HG02763 (cell line): ENCODE results near the gene OR2V2.
"Not testable (repeated sequence)": the region's sequence is repeated elsewhere in the genome, so short reads cannot be mapped to it uniquely, and the experiment has no call there.

Experiments
- ATAC-seq: cut with Tn5 transposase; IDR thresholded peaks from one replicate; pipeline ENCODE4 v1.9.1; 2021; ENCODE audit warnings: mild to moderate bottlenecking, moderate library complexity; ENCODE audit not compliant: unreplicated experiment

OR2V2 gene

GRCh38 chr5:181168595-181169118, 21.3 kb downstream of the OR2V2 start:
- no peak for ATAC-seq

- ATAC-seq, result peak; percentile 32
These were observed 22.3 kb downstream of the OR2V2 start for GRCh38 chr5:181169459-181170236.

GRCh38 chr5:181170237-181170825, 22.9 kb downstream of the OR2V2 start:
- ATAC-seq, result no peak

GRCh38 chr5:181170996-181171395, 23.6 kb downstream of the OR2V2 start:
- ATAC-seq, result no peak

- no peak for ATAC-seq
These were observed 24.4 kb downstream of the OR2V2 start for GRCh38 chr5:181171782-181172181.

GRCh38 chr5:181173027-181173419, 25.6 kb downstream of the OR2V2 start:
- peak; percentile 24 for ATAC-seq

- ATAC-seq, result peak; percentile 41
These were observed 26.3 kb downstream of the OR2V2 start for GRCh38 chr5:181173420-181174342.

- no peak for ATAC-seq
These were observed 29.0 kb downstream of the OR2V2 start for GRCh38 chr5:181176254-181176952.

GRCh38 chr5:181177559-181177958, 30.2 kb downstream of the OR2V2 start:
- ATAC-seq, result not testable (repeated sequence)

GRCh38 chr5:181181650-181182565, 34.5 kb downstream of the OR2V2 start:
- ATAC-seq, result no peak

- no peak for ATAC-seq
These were observed 35.3 kb downstream of the OR2V2 start for GRCh38 chr5:181182651-181183050.

- ATAC-seq, result no peak
These were observed 37.4 kb downstream of the OR2V2 start for GRCh38 chr5:181184845-181185216.

- no peak for ATAC-seq
These were observed 38.2 kb downstream of the OR2V2 start for GRCh38 chr5:181185560-181185959.

- ATAC-seq, result no peak
These were observed 38.6 kb downstream of the OR2V2 start for GRCh38 chr5:181186022-181186421.

GRCh38 chr5:181186986-181187499, 39.7 kb downstream of the OR2V2 start:
- ATAC-seq, result no peak

- no peak for ATAC-seq
These were observed 40.3 kb downstream of the OR2V2 start for GRCh38 chr5:181187500-181188213.

- no peak for ATAC-seq
These were observed 41.4 kb downstream of the OR2V2 start for GRCh38 chr5:181188700-181189362.

- ATAC-seq, result no peak
These were observed 42.1 kb downstream of the OR2V2 start for GRCh38 chr5:181189363-181189961.
